ENCODE results near the gene LAMA1.

Gene LAMA1

DNA sequence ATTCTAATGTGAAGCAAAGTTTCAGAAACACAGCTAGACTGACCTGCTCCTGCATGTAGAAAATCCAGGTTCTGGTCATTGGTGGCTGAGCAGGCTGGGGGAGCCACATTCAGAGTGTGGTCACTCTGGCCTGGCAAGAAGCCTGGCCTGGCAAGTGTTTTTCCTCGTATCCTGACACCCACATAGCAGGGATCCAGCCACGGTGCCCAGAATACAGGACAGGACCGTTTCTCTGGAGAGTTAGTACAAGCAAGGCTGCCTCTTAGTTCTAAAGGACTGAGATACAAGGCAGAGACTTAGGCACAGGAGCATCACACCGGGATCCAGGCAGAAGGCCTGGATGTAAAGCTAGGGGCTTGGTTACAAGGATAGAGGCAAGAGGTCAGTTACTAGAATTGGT, 4.8 kb upstream of the LAMA1 start:
- TF ChIP-seq EZH2 (IDR thresholded peaks at IDR 0.05) (no peak), POLR2AphosphoS5 (IDR thresholded peaks at IDR 0.05; ENCODE audit: borderline replicate concordance, low read depth, low read length) (no peak), FOXP2 (optimal IDR thresholded peaks at IDR 0.05; ENCODE audit: control extremely low read depth, extremely low read length, insufficient read depth) (no peak)
- no peaks in the 10 kb centered on the region for H3K36me3 ChIP-seq (ENCODE audit: insufficient read depth, low read length)
- no peak for DNase-seq (ENCODE audit: low read depth, low spot score)

GRCh38 chr18:7116792-7117389, 706 bp downstream of the LAMA1 start:
- Histone ChIP-seq H3K9ac (ENCODE audit: insufficient read length) (no peak overlapping the region), H3K4me3 (peak overlapping the region; percentile 67), H3K27ac (no peak overlapping the region), H3K9me3 (ENCODE audit: low read depth, low read length) (no peaks in the 10 kb centered on the region), H3K36me3 (ENCODE audit: insufficient read depth, low read length) (no peaks in the 10 kb centered on the region)
- TF ChIP-seq FOXP2 (optimal IDR thresholded peaks at IDR 0.05; ENCODE audit: control extremely low read depth, extremely low read length, insufficient read depth) (no peak), EZH2 (IDR thresholded peaks at IDR 0.05) (peak; percentile 50)
- DNase-seq (ENCODE audit: low read depth, low spot score): no peak

More for the DNA sequence above, 4.8 kb upstream of the LAMA1 start:
- H3K4me3 ChIP-seq: no peak overlapping the region
- H3K27ac ChIP-seq: no peak overlapping the region
- H3K9ac ChIP-seq (ENCODE audit: insufficient read length): no peak overlapping the region
- no peaks in the 10 kb centered on the region for H3K9me3 ChIP-seq (ENCODE audit: low read depth, low read length)

- Histone ChIP-seq H3K4me3 (peak overlapping the region; percentile 67), H3K27ac (no peak overlapping the region), H3K9me3 (ENCODE audit: low read depth, low read length) (no peaks in the 10 kb centered on the region), H3K9ac (ENCODE audit: insufficient read length) (no peak overlapping the region), H3K36me3 (ENCODE audit: insufficient read depth, low read length) (no peaks in the 10 kb centered on the region)
- DNase-seq (ENCODE audit: low read depth, low spot score): no peak
- TF ChIP-seq POLR2AphosphoS5 (IDR thresholded peaks at IDR 0.05; ENCODE audit: borderline replicate concordance, low read depth, low read length) (no peak), EZH2 (IDR thresholded peaks at IDR 0.05) (no peak), FOXP2 (optimal IDR thresholded peaks at IDR 0.05; ENCODE audit: control extremely low read depth, extremely low read length, insufficient read depth) (no peak)
These were observed 1.4 kb downstream of the LAMA1 start for GRCh38 chr18:7116001-7116730.

- no peaks in the 10 kb centered on the region for H3K36me3 ChIP-seq (ENCODE audit: insufficient read depth, low read length)
- H3K4me3 ChIP-seq: no peak overlapping the region
- no peak for TF ChIP-seq EZH2 (IDR thresholded peaks at IDR 0.05)
- no peak for TF ChIP-seq POLR2AphosphoS5 (IDR thresholded peaks at IDR 0.05; ENCODE audit: borderline replicate concordance, low read depth, low read length)
- TF ChIP-seq FOXP2 (optimal IDR thresholded peaks at IDR 0.05; ENCODE audit: control extremely low read depth, extremely low read length, insufficient read depth): no peak
- no peak for DNase-seq (ENCODE audit: low read depth, low spot score)
- no peak overlapping the region for H3K9ac ChIP-seq (ENCODE audit: insufficient read length)
- H3K9me3 ChIP-seq (ENCODE audit: low read depth, low read length): no peaks in the 10 kb centered on the region
- H3K27ac ChIP-seq: no peak overlapping the region
These were observed 4.7 kb downstream of the LAMA1 start for GRCh38 chr18:7112936-7113335.

DNA sequence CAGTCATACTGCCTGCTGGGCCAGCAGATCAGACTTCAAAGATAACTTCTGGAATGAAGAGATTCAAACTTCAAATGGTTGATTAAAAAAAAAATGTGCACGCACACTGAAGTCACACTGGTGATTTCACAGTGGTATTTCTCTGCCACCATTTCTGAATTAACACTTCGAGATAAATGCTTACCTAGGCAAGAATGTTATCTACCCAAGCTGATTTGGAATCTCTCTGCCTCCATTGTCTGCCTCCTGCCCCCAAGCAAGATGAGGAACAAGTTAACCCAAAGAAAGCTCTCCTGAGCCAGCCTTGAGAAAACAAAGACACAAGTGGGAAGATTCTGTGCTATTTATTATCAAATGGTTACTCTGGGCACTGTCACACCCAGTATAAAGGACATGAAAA, 6.5 kb downstream of the LAMA1 start:
- no peak for DNase-seq (ENCODE audit: low read depth, low spot score)
- Histone ChIP-seq H3K9me3 (ENCODE audit: low read depth, low read length) (no peaks in the 10 kb centered on the region), H3K36me3 (ENCODE audit: insufficient read depth, low read length) (no peaks in the 10 kb centered on the region), H3K9ac (ENCODE audit: insufficient read length) (no peak overlapping the region), H3K27ac (no peak overlapping the region), H3K4me3 (no peak overlapping the region)
- TF ChIP-seq POLR2AphosphoS5 (IDR thresholded peaks at IDR 0.05; ENCODE audit: borderline replicate concordance, low read depth, low read length) (no peak), EZH2 (IDR thresholded peaks at IDR 0.05) (no peak), FOXP2 (optimal IDR thresholded peaks at IDR 0.05; ENCODE audit: control extremely low read depth, extremely low read length, insufficient read depth) (no peak)

DNA sequence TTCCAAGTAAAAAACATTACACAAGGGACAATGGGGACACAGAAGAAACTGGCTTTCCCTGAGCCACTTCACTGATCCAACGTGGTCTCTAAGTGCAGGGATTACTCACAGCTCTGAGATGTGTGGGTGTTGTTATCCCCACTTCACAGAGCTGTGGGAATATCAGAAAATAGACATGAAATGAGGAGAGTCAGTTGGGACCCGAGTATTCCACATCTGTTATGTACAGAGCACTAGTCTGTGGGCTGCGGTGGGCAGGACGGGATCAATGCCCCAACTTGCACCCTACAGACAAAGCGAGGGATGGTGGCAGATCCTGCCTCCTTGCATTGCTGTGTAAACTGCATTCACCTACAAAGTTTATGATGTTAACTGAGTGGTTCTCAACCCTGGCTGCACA, 11.7 kb downstream of the LAMA1 start:
- H3K9me3 ChIP-seq (ENCODE audit: low read depth, low read length): no peaks in the 10 kb centered on the region
- DNase-seq (ENCODE audit: low read depth, low spot score): no peak
- H3K36me3 ChIP-seq (ENCODE audit: insufficient read depth, low read length): no peaks in the 10 kb centered on the region
- no peak overlapping the region for H3K27ac ChIP-seq
- H3K4me3 ChIP-seq: no peak overlapping the region
- TF ChIP-seq POLR2AphosphoS5 (IDR thresholded peaks at IDR 0.05; ENCODE audit: borderline replicate concordance, low read depth, low read length) (no peak), EZH2 (IDR thresholded peaks at IDR 0.05) (no peak), FOXP2 (optimal IDR thresholded peaks at IDR 0.05; ENCODE audit: control extremely low read depth, extremely low read length, insufficient read depth) (no peak)
- H3K9ac ChIP-seq (ENCODE audit: insufficient read length): no peak overlapping the region

- H3K36me3 ChIP-seq (ENCODE audit: insufficient read depth, low read length): no peaks in the 10 kb centered on the region
- DNase-seq (ENCODE audit: low read depth, low spot score): no peak
These were observed 12.3 kb downstream of the LAMA1 start for GRCh38 chr18:7105268-7105667.

GRCh38 chr18:7104649-7105048, 12.9 kb downstream of the LAMA1 start:
- Histone ChIP-seq H3K36me3 (ENCODE audit: insufficient read depth, low read length) (no peaks in the 10 kb centered on the region), H3K9ac (ENCODE audit: insufficient read length) (no peak overlapping the region), H3K9me3 (ENCODE audit: low read depth, low read length) (no peaks in the 10 kb centered on the region), H3K27ac (no peak overlapping the region), H3K4me3 (no peak overlapping the region)
- no peak for DNase-seq (ENCODE audit: low read depth, low spot score)
- no peak for TF ChIP-seq EZH2 (IDR thresholded peaks at IDR 0.05)
- no peak for TF ChIP-seq FOXP2 (optimal IDR thresholded peaks at IDR 0.05; ENCODE audit: control extremely low read depth, extremely low read length, insufficient read depth)
- TF ChIP-seq POLR2AphosphoS5 (IDR thresholded peaks at IDR 0.05; ENCODE audit: borderline replicate concordance, low read depth, low read length): no peak

More at GRCh38 chr18:7105268-7105667, 12.3 kb downstream of the LAMA1 start:
- no peak overlapping the region for H3K27ac ChIP-seq
- no peak for TF ChIP-seq EZH2 (IDR thresholded peaks at IDR 0.05)
- TF ChIP-seq POLR2AphosphoS5 (IDR thresholded peaks at IDR 0.05; ENCODE audit: borderline replicate concordance, low read depth, low read length): no peak
- no peak for TF ChIP-seq FOXP2 (optimal IDR thresholded peaks at IDR 0.05; ENCODE audit: control extremely low read depth, extremely low read length, insufficient read depth)
- H3K9ac ChIP-seq (ENCODE audit: insufficient read length): no peak overlapping the region
- H3K4me3 ChIP-seq: no peak overlapping the region
- H3K9me3 ChIP-seq (ENCODE audit: low read depth, low read length): no peaks in the 10 kb centered on the region
